ENCODE results near the gene TMEM86B. TPM values are rescaled to one million over a fixed set of nuclear protein-coding genes. Genes with fewer than 3 reads are reported as not detected.
A peak's percentile ranks its signal among the peaks of the same experiment; 100 is the strongest.

Gene TMEM86B, protein sequence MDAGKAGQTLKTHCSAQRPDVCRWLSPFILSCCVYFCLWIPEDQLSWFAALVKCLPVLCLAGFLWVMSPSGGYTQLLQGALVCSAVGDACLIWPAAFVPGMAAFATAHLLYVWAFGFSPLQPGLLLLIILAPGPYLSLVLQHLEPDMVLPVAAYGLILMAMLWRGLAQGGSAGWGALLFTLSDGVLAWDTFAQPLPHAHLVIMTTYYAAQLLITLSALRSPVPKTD
- 1 to 10 TPM; 2.2 to 2.9 TPM for total RNA-seq
- long read RNA-seq, partial matches to known transcripts, result 0 of 1 reads
- long read RNA-seq, other reads (novel, unspliced or antisense), result 0 of 1 reads

DNA sequence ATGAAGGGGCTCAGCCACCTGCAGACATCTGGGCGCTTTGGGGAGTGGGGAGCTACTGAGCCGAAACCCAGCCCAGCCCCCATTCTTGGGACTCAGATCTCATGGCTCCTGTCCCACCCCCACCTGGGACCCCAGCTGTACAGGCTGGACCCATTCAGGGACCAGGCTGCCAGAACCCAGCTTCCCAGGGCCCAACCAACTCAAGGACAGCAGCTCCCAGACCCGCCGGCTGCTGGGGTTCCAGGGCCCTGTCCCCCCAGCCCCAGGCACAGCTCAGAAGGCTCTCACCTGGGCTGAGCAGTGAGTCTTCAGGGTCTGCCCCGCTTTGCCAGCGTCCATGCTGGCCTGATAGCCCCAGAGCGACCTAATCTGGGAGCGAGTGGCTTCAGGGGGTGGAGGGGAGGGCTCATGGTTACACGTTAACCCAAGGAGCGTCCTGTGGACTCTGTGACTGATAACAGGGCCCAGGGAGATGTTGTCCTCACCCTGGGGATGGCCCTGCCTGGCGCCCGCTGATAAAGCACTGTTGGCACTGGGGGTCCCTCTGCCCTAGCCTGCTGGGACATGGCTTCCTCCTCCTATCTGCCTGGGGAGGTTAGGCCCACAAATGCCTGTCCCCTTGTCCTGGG, at the start of gene TMEM86B:
Gene TMEM86B (minus strand): TSS at position 361 of the 629 bp plus-strand sequence. CDS start 22 bp downstream, at position 339.
- no peak for DNase-seq
- intact Hi-C loops (cut with DNase I, micrococcal nuclease), result no loop called here
- peak; percentile 66 for ATAC-seq

- intact Hi-C loops (cut with DNase I, micrococcal nuclease), result no loop called here
- no peak for ATAC-seq
- no peak for DNase-seq
Measured at GRCh38 chr19:55277494-55277893, 48.9 kb upstream of the TMEM86B start.

- intact Hi-C loops (cut with DNase I, micrococcal nuclease), result no loop called here
- ATAC-seq, result peak; percentile 30
- DNase-seq, result no peak
Measured at GRCh38 chr19:55276720-55277430, 48.3 kb upstream of the TMEM86B start.

GRCh38 chr19:55275851-55276719, 47.5 kb upstream of the TMEM86B start:
- DNase-seq (no peak), ATAC-seq (no peak)
- intact Hi-C loops (cut with DNase I, micrococcal nuclease), result no loop called here

GRCh38 chr19:55273978-55274707, 45.6 kb upstream of the TMEM86B start:
- DNase-seq (no peak), ATAC-seq (no peak)
- intact Hi-C loops (cut with DNase I, micrococcal nuclease), result no loop called here

DNA sequence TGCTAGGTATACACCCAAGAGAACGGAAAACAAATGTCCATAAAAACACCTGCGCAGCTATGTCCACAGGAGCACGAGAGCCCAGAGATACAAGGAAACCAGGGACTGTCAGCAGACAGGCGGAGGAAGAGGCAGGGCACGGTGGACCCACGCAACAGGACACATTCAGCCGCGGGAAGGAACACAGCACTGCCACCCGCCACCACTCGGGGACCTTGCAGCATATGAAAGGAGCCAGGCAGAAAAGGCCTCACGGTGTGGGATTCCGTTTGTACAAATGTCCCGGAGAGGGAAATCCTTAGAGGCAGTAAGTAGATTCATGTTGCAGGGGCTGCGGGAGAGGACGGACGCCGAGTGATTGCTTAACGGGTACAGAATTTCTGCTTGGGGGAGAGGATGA, 43.6 kb upstream of the TMEM86B start:
- intact Hi-C loops (cut with DNase I, micrococcal nuclease), result no loop called here
- DNase-seq (no peak), ATAC-seq (no peak)

- ATAC-seq (no peak), DNase-seq (no peak)
- intact Hi-C loops (cut with DNase I, micrococcal nuclease), result no loop called here
Measured at GRCh38 chr19:55270172-55270942, 41.8 kb upstream of the TMEM86B start.

DNA sequence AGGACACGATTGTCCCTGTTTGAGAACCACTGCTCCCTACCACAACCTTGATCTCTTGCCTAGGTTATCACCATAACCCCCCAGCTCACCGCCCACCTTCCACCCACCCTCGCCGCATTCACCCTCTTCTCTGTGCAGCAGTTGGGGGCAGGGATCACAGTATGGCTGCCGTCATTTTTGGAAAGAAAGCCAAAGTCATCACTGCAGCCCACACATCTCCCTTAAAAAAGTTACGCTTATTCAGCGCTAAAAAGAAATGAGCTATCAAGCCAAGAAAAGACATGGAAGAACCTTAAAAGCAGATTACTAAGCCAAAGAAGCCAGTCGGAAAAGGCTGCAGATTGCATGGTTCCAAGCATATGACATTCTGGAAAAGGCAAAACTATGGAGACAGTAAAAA, 40.7 kb upstream of the TMEM86B start:
- DNase-seq (no peak), ATAC-seq (no peak)
- intact Hi-C loops (cut with DNase I, micrococcal nuclease), result no loop called here

DNA sequence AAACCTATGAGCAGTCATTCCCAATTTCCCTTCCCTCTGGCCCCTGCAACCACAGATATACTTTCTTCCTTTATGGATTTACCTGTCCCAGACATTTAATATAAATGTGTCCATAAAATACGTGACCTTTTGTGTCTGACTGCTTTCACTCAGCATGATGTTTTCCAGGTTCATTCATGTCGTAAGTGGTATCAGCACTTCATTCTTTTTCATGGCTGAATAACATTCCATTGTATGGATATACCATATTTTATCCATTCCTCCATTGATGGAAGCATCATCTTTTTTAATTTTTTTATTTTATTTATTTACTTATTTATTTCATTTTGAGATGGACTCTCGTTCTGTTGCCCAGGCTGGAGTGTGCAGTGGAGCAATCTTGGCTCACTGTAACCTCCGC, 38.3 kb upstream of the TMEM86B start:
- no peak for DNase-seq

DNA sequence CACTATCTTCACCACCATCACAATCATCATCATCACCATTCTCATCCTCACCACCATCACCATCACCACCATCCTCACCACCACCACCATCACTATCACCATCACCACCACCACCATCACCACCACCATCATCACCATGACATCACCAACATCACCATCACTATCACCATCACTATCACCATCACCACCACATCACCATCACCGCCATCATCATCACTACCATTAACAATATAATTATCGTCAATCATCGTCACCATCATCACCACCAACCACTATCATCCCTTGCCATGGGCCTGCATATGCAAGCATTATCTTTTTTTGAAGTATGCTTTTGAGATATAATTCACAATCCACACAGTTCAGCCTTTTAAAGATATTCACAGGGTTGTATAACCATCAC, 37.8 kb upstream of the TMEM86B start:
- intact Hi-C loops (cut with DNase I, micrococcal nuclease), result no loop called here
- ATAC-seq, result no peak
- no peak for DNase-seq

More for the DNA sequence above, 38.3 kb upstream of the TMEM86B start:
- no peak for ATAC-seq
- intact Hi-C loops (cut with DNase I, micrococcal nuclease), result no loop called here

- DNase-seq (no peak), ATAC-seq (no peak)
- intact Hi-C loops (cut with DNase I, micrococcal nuclease), result no loop called here
Measured at GRCh38 chr19:55265723-55266386, 37.3 kb upstream of the TMEM86B start.

DNA sequence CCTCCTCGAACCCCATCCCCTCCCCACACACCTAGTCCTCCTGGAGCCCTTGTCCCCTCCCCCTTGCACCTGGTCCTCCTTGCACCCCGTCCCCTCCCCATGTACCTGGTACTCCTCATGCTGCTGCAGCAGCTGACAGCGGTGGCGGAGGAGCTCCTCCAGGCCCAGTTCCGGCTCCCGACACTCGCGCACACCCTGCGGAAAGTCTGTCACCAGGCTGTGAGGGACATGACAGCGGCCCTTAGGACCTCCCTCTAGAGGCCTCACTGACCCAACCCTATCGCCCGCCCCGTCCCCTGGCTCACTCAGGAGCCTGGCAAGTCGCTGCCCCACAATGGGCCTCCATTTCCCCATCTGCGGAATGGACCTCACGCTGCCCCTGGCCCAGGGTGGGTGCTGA, 36.6 kb upstream of the TMEM86B start:
- no peak for DNase-seq
- intact Hi-C loops (cut with DNase I, micrococcal nuclease), result no loop called here
- no peak for ATAC-seq

GRCh38 chr19:55264531-55264930, 36.0 kb upstream of the TMEM86B start:
- no peak for DNase-seq
- ATAC-seq, result no peak
- intact Hi-C loops (cut with DNase I, micrococcal nuclease), result no loop called here

GRCh38 chr19:55262359-55262758, 33.8 kb upstream of the TMEM86B start:
- intact Hi-C loops (cut with DNase I, micrococcal nuclease), result no loop called here
- DNase-seq (no peak), ATAC-seq (no peak)

- intact Hi-C loops (cut with DNase I, micrococcal nuclease), result no loop called here
- ATAC-seq (no peak), DNase-seq (no peak)
Measured at GRCh38 chr19:55261671-55262126, 33.1 kb upstream of the TMEM86B start.

- ATAC-seq, result no peak
- intact Hi-C loops (cut with DNase I, micrococcal nuclease), result no loop called here
- DNase-seq, result no peak
Measured at GRCh38 chr19:55259540-55260210, 31.1 kb upstream of the TMEM86B start.

All from left colon (tissue), 2 donors.